ENCODE measurements around the gene EYS. TPM values are rescaled to one million over a fixed set of nuclear protein-coding genes. Genes with fewer than 3 reads are reported as not detected.

Gene EYS
- total RNA-seq, 2 donors from 2014 or later, result not detected

DNA sequence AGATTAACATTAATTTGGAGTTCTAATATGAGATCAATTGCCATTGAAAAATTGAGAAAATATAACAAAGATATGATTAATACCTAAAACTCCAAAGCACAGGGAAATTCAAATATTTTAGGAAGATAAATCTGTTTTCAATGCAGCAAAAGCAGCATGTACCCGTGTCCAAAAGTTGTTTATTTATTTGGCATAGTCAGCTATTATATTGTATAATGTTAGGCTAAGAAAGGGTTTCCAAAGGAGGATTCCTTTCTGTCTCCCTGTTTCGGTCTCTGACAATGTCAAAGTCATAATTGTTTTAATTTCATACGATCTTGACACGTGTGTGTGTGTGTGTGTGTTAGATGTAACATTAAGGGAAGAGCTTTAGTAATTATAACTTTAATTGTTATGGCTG, 914.5 kb downstream of the EYS start:
- Mint-ChIP-seq H3K27ac (no peak overlapping the region), H3K27me3 (ENCODE audit: low read depth) (no peaks in the 10 kb centered on the region), H3K4me3 (no peak overlapping the region), H3K9me3 (peaks cover 2 to 3% of the 10 kb centered on the region in 2 donors), H3K4me1 (ENCODE audit: low read depth) (no peaks in the 10 kb centered on the region), H3K36me3 (ENCODE audit: insufficient read depth in 2 of 2) (no peaks in the 10 kb centered on the region)
- no peak for ATAC-seq (replicated peaks in 1 of 2)
- DNase-seq, result no peak

DNA sequence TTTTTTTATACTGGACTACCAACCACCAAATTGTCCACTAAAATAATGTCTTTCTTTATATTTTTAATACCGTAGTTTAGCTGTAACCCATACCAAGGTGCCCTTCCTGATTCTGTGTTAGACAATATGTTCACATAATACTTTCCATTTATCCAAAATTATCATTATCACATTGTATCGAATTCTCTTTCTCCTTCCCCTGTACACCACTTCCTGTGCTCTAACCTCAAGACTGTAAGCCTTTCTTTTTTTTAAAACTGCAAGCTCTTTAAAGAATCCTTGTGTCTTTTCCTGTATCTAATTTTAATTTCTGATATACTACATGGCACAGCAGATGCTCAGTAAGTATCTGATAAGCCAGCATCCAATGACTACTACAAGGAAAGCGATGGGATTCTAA, 917.5 kb downstream of the EYS start:
- Mint-ChIP-seq H3K4me1 (ENCODE audit: low read depth) (no peaks in the 10 kb centered on the region), H3K36me3 (ENCODE audit: insufficient read depth in 2 of 2) (no peaks in the 10 kb centered on the region), H3K9me3 (peaks cover 1 to 2% of the 10 kb centered on the region in 2 donors), H3K27me3 (ENCODE audit: low read depth) (no peaks in the 10 kb centered on the region), H3K4me3 (no peak overlapping the region), H3K27ac (no peak overlapping the region)
- DNase-seq, result no peak
- no peak for ATAC-seq (replicated peaks in 1 of 2)

DNA sequence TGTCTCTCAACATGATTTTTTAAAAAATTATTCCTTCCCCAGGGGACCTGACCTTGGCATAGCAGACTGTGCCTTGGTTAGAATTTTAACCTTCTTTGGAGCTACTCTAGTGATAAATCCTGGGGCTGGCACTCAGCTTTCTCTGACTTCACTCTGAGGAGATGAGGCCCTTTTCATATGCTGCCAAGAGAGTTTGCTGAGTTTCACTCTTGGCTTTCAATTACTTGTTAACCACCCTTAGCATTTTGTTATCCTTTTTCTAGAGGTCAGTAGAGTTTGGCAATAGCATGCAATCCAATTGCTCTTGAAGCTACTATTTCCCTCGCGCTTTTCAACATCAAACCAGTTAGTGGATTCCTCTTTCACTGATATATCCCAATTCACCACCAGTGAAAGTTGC, 920.3 kb downstream of the EYS start:
- no peaks in the 10 kb centered on the region for H3K27me3 Mint-ChIP-seq (ENCODE audit: low read depth)
- no peak for ATAC-seq (replicated peaks in 1 of 2)
- H3K9me3 Mint-ChIP-seq, result peaks cover 1 to 2% of the 10 kb centered on the region in 2 donors
- H3K36me3 Mint-ChIP-seq (ENCODE audit: insufficient read depth in 2 of 2), result no peaks in the 10 kb centered on the region
- DNase-seq, result no peak
- no peaks in the 10 kb centered on the region for H3K4me1 Mint-ChIP-seq (ENCODE audit: low read depth)
- H3K27ac Mint-ChIP-seq, result no peak overlapping the region
- no peak overlapping the region for H3K4me3 Mint-ChIP-seq

DNA sequence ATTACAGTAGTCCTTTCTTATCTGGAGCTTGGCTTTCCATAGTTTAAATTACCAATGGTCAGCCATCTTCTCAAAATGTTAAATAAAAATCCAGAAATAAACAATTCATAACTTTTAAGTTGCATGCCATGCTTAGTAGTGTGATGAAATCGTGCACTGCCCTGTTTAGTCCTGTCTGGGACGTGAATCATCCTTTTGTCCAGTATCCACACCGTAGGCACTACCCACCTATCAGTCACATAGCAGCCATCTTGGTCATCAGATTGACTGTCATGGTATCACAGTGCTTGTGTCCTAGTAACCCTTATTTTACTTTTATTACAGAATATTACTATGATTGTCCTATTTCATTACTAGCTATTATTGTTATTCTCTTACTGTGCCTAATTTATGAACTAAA, 924.1 kb downstream of the EYS start:
- H3K36me3 Mint-ChIP-seq (ENCODE audit: insufficient read depth in 2 of 2), result no peaks in the 10 kb centered on the region
- no peaks in the 10 kb centered on the region for H3K4me1 Mint-ChIP-seq (ENCODE audit: low read depth)
- no peak for DNase-seq
- H3K27me3 Mint-ChIP-seq (ENCODE audit: low read depth), result no peaks in the 10 kb centered on the region
- no peak overlapping the region for H3K27ac Mint-ChIP-seq
- no peak for ATAC-seq (replicated peaks in 1 of 2)
- no peak overlapping the region for H3K4me3 Mint-ChIP-seq
- peaks cover 4 to 5% of the 10 kb centered on the region in 2 donors for H3K9me3 Mint-ChIP-seq

DNA sequence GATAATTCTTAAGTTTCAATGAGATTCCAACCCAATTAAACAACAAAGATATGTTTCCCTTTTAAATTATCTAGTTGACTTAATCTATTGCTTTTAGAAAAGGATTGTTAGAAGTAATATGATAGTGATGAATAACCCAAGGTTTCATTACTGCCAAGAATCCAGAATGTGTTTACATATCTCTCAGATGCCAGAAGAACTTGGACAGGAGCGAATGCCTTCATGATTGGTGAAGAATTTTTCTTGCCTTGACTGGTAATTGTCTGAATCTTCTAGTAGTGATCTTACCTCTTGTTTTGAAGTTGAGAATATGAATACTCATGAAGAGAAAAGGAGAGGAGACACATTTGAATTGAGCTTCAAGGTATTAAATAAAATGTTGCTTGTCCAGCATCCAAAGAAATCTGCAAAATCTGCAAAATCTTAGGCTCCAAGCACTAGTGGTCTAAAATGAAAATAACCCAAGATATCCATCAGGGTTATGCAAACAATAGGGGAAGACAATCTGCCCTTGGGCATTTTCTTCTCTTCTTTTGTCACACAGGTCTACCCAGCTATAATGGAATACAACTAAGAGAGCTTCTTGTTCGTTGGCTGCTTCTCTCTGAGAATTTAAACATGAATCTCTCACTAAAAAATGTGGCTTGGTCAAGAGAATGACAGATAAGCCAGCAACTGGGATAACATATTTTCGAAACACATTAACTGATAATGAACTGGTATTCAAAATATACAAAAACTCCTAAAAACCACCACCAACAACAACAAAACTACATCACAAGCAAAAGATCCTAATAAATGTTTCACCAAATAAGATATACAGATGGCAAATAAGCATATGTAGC, 928.9 kb downstream of the EYS start:
- H3K4me1 Mint-ChIP-seq (ENCODE audit: low read depth), result no peaks in the 10 kb centered on the region
- ATAC-seq (replicated peaks in 1 of 2) (no peak), DNase-seq (no peak)
- no peaks in the 10 kb centered on the region for H3K27me3 Mint-ChIP-seq (ENCODE audit: low read depth)
- H3K27ac Mint-ChIP-seq, result no peak overlapping the region
- peaks cover 2% of the 10 kb centered on the region in 2 donors for H3K36me3 Mint-ChIP-seq (ENCODE audit: insufficient read depth in 2 of 2)
- no peak overlapping the region for H3K4me3 Mint-ChIP-seq
- peaks cover 9 to 10% of the 10 kb centered on the region in 2 donors for H3K9me3 Mint-ChIP-seq

DNA sequence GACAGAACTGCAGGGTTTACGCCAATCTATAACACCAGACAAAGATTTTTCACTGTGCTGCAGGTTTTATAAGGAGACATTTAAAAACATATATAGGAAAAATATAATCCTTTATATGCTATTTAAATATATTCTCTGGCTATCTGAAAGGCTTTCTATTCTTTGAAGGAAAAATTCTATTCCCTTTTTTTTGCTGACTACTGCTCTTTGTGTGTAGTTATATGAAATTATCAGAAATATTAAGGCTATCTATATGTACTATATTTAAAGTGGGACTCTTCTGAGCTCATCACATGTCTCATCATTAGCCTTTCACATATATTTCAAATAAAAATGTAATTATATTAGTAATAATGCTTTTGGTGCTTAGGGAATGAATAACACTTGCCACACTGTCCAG, 930.7 kb downstream of the EYS start:
- H3K9me3 Mint-ChIP-seq, result peaks cover 15% of the 10 kb centered on the region in 2 donors
- H3K4me3 Mint-ChIP-seq, result no peak overlapping the region
- no peak for ATAC-seq (replicated peaks in 1 of 2)
- no peak overlapping the region for H3K27ac Mint-ChIP-seq
- no peaks in the 10 kb centered on the region for H3K4me1 Mint-ChIP-seq (ENCODE audit: low read depth)
- DNase-seq, result no peak
- no peaks in the 10 kb centered on the region for H3K27me3 Mint-ChIP-seq (ENCODE audit: low read depth)
- H3K36me3 Mint-ChIP-seq (ENCODE audit: insufficient read depth in 2 of 2), result peaks cover 2% of the 10 kb centered on the region in 2 donors

DNA sequence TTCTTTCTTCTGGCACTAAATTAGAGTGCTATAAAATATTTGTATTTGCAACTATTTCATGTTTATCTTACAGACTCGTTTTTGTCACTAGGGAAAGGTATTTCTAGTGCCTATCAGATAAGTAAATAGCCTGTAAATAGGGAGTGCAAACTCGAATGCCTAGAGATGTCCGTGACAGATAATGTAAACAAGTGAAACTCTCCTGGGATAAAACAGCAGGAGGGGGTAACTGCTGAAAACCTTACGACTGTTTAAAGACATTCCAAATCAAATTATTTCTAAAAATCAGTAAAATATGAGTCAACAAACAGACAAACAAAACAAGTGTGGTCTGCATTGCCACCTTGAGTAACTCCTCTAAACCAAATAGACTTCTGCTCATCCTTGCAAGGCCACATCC, 932.1 kb downstream of the EYS start:
- no peak for ATAC-seq (replicated peaks in 1 of 2)
- DNase-seq, result no peak
- Mint-ChIP-seq H3K4me3 (no peak overlapping the region), H3K36me3 (ENCODE audit: insufficient read depth in 2 of 2) (peaks cover 2% of the 10 kb centered on the region in 2 donors), H3K9me3 (peaks cover 14 to 15% of the 10 kb centered on the region in 2 donors), H3K27me3 (ENCODE audit: low read depth) (no peaks in the 10 kb centered on the region), H3K4me1 (ENCODE audit: low read depth) (no peaks in the 10 kb centered on the region), H3K27ac (no peak overlapping the region)

DNA sequence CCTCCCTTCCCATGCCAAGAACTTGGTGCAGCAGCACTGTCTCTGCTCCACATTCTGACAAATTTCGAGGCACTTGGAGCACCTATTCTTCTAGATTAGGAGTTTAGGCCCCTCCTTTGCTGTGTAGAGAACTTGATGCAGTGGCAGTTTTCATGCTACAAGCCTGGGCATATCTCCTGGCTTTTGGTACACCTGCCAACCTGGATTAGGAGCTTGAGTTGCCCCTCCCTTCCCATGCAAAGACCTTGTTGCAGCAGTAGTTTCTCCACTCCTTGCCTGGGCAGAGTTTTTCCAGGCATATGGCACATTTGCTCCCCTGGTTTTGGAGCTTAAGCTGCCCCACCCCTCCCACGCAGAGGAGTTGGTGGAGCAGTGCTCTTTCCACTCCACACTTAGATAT, 956.1 kb downstream of the EYS start:
- Mint-ChIP-seq H3K36me3 (ENCODE audit: insufficient read depth in 2 of 2) (no peaks in the 10 kb centered on the region), H3K27ac (no peak overlapping the region), H3K4me1 (ENCODE audit: low read depth) (no peaks in the 10 kb centered on the region), H3K4me3 (no peak overlapping the region), H3K27me3 (ENCODE audit: low read depth) (no peaks in the 10 kb centered on the region), H3K9me3 (peaks cover 5 to 7% of the 10 kb centered on the region in 2 donors)
- DNase-seq (no peak), ATAC-seq (replicated peaks in 1 of 2) (no peak)

DNA sequence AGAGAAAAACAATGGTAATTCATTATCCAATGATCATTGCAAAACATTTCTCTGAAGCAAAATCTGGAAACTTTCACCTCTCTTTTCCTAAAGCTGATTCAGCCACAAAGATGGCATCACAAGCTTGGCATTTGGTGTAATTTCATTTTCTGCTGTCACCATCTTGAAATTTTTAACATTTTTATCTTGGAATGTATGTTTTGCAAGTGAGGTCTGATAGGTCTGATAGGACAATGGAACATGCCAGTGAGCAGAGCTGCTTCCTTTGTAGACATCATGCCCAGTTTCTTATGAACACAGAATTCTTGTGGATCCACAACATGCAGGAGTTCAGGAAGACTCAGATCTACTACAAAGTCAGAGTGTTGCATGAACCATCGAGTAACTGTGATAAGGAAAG, 969.6 kb downstream of the EYS start:
- ATAC-seq (replicated peaks in 1 of 2) (no peak), DNase-seq (no peak)
- H3K4me3 Mint-ChIP-seq, result no peak overlapping the region
- no peaks in the 10 kb centered on the region for H3K27me3 Mint-ChIP-seq (ENCODE audit: low read depth)
- no peaks in the 10 kb centered on the region for H3K36me3 Mint-ChIP-seq (ENCODE audit: insufficient read depth in 2 of 2)
- no peak overlapping the region for H3K27ac Mint-ChIP-seq
- H3K9me3 Mint-ChIP-seq, result peaks cover 0 to 6% of the 10 kb centered on the region in 2 donors
- H3K4me1 Mint-ChIP-seq (ENCODE audit: low read depth), result no peaks in the 10 kb centered on the region

DNA sequence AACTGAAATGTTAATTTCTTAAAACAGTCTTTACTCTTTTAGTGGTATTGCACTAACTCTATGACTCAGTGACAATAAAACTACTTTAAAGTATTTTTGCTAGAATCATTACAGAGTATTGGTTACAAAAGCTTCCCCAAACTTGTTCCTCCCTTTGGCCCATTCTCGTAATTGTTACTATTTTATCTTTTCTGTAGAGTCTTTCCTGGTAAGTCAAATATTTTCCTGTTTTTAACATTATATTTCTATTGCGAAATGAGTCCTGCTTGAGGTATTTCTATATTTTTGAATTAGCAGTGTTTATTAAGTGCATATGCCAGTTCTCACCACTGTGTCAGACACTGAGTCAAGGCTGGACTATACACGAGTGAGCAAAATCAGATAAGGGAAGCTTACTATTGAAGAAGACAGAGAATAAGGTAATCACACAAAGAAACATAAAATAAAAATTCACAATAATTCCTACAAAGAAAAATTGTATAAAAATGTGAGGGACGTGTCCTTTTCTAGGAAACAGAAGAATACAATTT, 970.5 kb downstream of the EYS start:
- H3K27ac Mint-ChIP-seq, result no peak overlapping the region
- H3K9me3 Mint-ChIP-seq, result peaks cover 3 to 9% of the 10 kb centered on the region in 2 donors
- no peaks in the 10 kb centered on the region for H3K36me3 Mint-ChIP-seq (ENCODE audit: insufficient read depth in 2 of 2)
- H3K27me3 Mint-ChIP-seq (ENCODE audit: low read depth), result no peaks in the 10 kb centered on the region
- no peaks in the 10 kb centered on the region for H3K4me1 Mint-ChIP-seq (ENCODE audit: low read depth)
- DNase-seq (no peak), ATAC-seq (replicated peaks in 1 of 2) (no peak)
- H3K4me3 Mint-ChIP-seq, result no peak overlapping the region

DNA sequence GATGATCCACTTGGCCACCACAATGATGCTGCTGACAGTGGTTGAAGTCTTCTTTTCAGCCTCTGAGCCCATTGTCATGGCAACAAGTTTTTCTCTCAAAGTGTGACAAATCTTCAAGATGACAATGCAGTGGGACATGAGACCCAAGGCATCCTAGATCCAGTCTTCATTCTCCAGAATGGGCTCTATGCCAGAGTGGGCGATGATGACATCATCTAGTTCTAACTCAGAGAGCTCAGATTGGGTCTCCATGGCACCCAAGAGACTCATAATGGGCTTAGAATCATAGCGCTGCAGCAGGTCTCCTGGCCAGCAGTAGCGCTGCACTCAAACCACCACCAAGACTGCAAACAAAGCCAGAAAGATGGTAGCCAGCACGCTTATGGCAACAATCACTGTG, 973.6 kb downstream of the EYS start:
- Mint-ChIP-seq H3K27me3 (ENCODE audit: low read depth) (no peaks in the 10 kb centered on the region), H3K4me1 (ENCODE audit: low read depth) (no peaks in the 10 kb centered on the region), H3K36me3 (ENCODE audit: insufficient read depth in 2 of 2) (peaks cover 0 to 3% of the 10 kb centered on the region in 2 donors), H3K9me3 (peaks cover 7 to 14% of the 10 kb centered on the region in 2 donors), H3K27ac (no peak overlapping the region), H3K4me3 (no peak overlapping the region)
- ATAC-seq (replicated peaks in 1 of 2), result no peak
- DNase-seq, result no peak

DNA sequence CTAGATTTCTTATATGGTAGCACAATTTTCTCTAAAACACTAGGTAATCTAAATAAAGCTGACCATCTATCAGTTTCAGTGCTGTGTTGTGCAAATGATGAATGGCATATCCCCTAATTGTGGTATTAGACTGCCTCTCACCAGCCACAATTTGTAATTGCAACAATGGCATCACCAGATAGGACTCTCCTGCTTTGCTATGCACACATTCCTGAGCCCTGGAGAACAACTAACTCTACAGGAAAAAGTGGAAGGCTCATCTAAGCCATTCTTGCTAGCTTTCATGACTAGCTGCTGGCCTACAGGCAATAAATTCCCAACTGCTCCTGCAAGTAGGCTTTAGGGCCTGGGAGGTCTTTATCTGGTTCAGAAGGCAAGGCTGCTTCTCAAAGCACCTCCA, 974.1 kb downstream of the EYS start:
- H3K9me3 Mint-ChIP-seq, result peaks cover 7 to 10% of the 10 kb centered on the region in 2 donors
- H3K4me1 Mint-ChIP-seq (ENCODE audit: low read depth), result no peaks in the 10 kb centered on the region
- no peak overlapping the region for H3K27ac Mint-ChIP-seq
- peaks cover 0 to 3% of the 10 kb centered on the region in 2 donors for H3K36me3 Mint-ChIP-seq (ENCODE audit: insufficient read depth in 2 of 2)
- no peak overlapping the region for H3K4me3 Mint-ChIP-seq
- ATAC-seq (replicated peaks in 1 of 2) (no peak), DNase-seq (no peak)
- no peaks in the 10 kb centered on the region for H3K27me3 Mint-ChIP-seq (ENCODE audit: low read depth)

DNA sequence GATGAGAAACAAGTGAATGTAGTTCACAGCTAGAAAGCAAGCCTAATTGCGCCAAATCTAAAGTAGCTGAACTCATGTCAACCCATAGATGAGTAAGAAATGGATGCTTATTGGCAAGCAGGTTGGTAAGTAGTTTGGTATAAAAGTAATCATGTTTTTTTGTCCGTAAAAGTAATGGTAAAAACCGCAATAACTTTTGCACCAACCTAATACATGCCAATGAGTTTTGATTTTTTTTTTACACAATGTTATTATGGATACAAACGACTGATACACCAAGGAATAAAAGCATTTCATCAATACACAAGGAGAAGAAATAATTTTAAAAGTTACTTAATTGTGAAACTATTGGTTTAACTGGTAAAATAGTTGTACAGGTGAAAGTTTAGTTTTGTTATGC, 977.5 kb downstream of the EYS start:
- no peak for ATAC-seq (replicated peaks in 1 of 2)
- DNase-seq, result no peak
- no peak overlapping the region for H3K4me3 Mint-ChIP-seq
- peaks cover 9 to 10% of the 10 kb centered on the region in 2 donors for H3K9me3 Mint-ChIP-seq
- H3K27ac Mint-ChIP-seq, result no peak overlapping the region
- H3K36me3 Mint-ChIP-seq (ENCODE audit: insufficient read depth in 2 of 2), result peaks cover 0 to 3% of the 10 kb centered on the region in 2 donors
- H3K27me3 Mint-ChIP-seq (ENCODE audit: low read depth), result no peaks in the 10 kb centered on the region
- no peaks in the 10 kb centered on the region for H3K4me1 Mint-ChIP-seq (ENCODE audit: low read depth)

DNA sequence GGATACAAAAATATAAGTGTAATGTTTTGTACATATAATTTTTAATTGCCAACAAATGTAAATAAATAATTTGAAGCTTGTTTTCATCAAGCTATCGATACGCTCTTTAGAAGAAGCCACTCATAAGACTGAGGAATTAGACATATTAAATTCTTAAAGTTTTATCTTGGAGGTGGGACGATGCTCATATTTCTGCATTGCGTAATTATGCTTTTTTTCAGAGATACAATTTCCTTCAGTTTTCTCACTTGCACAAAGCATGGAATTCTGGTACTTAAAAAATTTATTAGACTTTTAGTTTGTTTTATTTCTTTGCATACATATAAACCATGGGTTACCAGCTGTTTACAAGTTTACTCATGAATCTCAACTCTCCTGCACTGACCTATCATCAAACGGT, 980.0 kb downstream of the EYS start:
- Mint-ChIP-seq H3K9me3 (peaks cover 10% of the 10 kb centered on the region in 2 donors), H3K27ac (no peak overlapping the region), H3K4me3 (no peak overlapping the region), H3K4me1 (ENCODE audit: low read depth) (no peaks in the 10 kb centered on the region), H3K27me3 (ENCODE audit: low read depth) (no peaks in the 10 kb centered on the region), H3K36me3 (ENCODE audit: insufficient read depth in 2 of 2) (peaks cover 0 to 3% of the 10 kb centered on the region in 2 donors)
- no peak for ATAC-seq (replicated peaks in 1 of 2)
- DNase-seq, result no peak

Measured in activated T-cell treated with anti-CD3 and anti-CD28 coated beads, Interleukin-2, amount 50 U/mL, for 72 hours (primary cell).